ENCODE measurements around the gene SGIP1.

GRCh38 chr1:66730462-66730861, 196.5 kb downstream of the SGIP1 start:
- no peak for TF ChIP-seq POLR2A (IDR thresholded peaks at IDR 0.05)
- TF ChIP-seq CTCF (IDR thresholded peaks at IDR 0.05), result no peak

All from prostate gland (tissue), 2 donors.